A204.1 (cell line): ENCODE data around the gene ZIC2.

Source experiments
- FAIRE-seq: peaks from 2 replicates; lab custom pipeline; 2012; peaks lifted over from hg19 to GRCh38; lab: Jason Lieb, UNC

Gene ZIC2

DNA sequence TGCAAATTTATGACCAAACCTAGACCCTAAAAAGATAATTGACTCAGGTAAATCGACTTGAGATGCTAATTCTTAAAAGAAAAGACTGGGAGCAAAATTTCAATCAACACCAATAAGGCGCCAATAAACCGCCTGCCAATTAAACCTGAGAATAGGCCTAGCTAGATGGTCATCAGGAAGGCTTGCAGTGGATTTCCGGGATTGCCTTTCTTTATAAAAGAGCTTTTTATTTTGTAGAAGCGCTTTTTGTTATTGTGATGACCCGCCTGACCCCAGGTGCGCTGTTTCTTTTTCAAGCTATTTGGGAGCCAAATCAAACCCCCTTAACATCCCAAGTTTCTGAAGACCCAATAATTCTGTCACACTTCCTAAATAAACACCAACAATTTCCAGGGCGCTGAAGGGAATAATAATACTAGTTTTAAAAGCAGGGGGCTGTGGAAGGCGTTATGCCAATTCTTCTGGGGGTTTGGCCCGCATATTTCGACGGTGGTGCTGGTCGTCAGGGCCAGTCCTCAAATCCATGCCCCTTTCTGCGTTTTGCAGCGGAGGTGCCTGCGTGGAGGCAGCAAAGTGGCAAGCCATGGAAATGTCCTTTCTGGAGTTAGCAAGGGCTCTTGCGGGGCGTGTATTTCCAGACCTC lies 7.2 kb upstream of the ZIC2 start:
- FAIRE-seq = no peak

DNA sequence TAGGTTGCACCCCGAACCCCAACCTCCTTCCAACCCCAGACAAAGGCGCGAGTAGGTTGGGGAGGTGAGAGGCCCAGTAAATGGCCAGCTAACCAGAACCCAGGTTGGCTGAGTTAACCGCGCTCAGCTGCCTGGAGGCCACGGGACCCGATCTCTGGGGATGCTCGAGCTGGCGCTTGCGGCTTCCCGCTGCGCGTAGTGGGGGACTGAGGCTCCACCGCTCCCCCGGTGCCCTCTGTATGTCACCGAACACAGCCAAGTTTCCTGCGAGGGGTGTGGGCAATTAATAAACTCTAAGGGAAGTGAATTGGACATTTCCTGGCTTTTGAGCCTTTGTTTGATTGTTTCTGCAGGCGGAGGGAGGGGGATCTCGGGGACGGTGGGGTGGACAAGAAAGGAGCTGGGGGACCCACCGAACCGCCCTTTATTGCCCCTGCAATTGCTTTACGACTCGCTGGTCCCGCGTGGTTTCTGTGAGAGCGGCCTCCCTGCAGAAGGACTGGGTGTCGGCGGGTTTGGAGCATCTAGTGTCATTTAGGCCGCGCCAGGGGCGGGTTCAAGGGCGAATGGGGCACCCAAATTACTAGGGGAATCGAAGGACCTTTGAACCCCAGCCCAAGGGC lies 6.5 kb upstream of the ZIC2 start:
- FAIRE-seq = no peak

- FAIRE-seq = no peak
Measured at GRCh38 chr13:99975626-99976025, 6.0 kb upstream of the ZIC2 start.

- no peak for FAIRE-seq
Measured at GRCh38 chr13:99976575-99976974, 5.0 kb upstream of the ZIC2 start.

GRCh38 chr13:99977334-99977911 lies 4.2 kb upstream of the ZIC2 start:
- no peak for FAIRE-seq

DNA sequence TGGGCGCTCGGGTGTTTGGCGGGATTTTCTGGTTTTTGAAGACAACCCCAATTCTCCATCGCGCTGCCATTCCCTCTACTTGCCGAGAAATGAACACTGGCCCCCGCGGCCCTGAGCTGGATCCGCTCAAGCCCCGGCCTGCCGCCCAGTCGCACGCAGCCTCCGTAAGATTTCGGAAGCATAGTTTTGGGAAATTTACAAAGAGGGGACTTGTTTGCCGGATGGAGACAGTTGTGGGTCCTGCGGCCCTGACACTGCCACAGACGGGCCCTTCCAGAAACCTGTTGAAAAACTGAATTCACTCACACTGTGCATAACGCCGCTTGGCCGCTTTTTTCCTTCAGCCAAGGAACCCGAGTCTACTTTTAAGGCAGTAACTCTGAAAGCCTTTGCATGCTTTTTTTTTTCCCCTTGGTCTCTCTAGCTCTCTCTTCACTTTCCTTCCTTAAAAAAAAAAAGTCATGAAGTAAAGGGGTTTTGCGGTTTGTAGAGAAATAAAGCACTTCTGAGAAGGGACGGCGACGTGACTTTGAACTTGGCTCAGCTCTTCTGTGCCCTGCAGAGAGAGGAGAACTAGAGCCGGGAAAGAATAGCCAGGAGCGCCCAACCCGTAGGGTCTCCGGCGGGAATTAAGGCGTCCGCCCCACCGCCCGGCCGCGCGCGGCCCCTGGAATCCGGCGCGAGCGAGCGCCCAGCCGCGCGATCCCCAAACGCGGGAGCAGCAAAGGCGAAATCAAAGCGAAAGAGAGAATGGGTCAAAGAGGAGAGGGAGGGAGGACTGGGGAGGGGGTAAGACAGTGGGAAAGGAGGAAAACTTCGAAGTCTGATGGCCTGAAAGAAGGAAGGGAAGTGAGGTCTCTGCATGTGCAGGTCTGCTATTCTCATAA lies 3.4 kb upstream of the ZIC2 start:
- no peak for FAIRE-seq

DNA sequence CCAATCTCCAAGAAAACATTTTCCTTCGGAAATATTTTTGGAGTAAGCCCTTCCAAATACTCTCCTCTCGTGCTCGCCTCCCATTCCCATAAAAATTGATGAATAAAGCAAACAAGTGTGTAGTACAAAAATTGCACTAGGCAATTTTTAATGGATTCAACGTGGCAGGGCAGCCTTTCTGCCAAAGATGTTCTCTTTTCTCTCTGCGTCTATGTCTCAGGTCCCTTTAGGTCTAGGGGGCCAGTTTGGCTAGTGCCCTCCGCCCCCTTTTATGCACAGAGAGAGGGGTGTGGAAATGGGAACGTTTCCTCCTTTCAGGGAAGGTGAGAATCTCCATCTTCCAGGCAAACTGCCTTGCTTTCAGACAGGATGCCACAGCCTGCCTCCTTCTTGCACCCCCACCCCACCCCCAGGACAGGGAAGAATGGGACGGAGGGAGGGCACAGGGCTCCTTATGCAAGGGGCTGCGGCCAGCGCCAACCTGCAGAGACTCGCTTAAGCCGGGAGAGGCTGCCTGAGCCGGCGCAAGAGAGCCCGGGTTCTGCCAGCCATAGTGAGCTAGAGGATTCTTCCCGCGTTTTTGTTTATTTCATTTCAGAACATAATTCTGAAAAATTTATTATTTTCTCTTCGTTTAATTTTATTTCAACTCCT lies 2.7 kb upstream of the ZIC2 start:
- no peak for FAIRE-seq

DNA sequence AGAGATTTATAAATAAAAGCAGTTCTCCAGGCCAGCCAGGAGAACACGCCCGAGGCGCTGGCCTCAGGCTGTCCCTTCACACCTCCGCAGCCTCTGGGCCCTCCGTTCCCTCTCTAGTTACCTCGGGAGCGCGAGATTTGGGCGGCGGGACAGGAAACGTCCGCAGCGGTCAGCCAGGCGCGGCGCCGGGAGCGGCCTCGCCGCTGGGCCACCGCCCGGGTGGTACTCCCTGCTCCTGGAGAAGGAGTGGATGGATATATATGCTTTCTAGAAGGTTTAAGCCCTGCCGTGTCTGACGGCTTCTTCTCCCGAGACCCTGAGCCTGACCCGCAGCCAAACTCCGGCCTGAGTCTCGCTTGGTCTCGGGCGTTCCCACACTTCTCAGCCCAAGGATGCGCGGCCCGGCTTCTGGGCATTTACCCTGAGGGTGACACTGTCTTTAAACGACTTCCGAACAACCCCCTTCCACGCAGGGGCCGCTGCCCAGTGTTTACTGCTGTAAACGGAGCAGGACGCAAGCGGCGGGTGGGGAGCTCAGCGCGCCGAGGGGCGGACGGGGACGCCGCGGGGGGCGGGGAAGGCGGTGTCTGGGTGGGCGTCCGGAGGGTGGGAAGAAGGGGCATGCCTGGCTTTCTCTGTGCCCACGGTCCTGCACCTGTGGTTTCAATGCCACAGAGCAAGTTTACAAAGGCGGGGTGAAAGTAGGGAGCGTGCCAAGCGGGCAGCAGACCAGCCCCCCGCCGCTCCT lies 2.0 kb upstream of the ZIC2 start:
- FAIRE-seq = no peak

DNA sequence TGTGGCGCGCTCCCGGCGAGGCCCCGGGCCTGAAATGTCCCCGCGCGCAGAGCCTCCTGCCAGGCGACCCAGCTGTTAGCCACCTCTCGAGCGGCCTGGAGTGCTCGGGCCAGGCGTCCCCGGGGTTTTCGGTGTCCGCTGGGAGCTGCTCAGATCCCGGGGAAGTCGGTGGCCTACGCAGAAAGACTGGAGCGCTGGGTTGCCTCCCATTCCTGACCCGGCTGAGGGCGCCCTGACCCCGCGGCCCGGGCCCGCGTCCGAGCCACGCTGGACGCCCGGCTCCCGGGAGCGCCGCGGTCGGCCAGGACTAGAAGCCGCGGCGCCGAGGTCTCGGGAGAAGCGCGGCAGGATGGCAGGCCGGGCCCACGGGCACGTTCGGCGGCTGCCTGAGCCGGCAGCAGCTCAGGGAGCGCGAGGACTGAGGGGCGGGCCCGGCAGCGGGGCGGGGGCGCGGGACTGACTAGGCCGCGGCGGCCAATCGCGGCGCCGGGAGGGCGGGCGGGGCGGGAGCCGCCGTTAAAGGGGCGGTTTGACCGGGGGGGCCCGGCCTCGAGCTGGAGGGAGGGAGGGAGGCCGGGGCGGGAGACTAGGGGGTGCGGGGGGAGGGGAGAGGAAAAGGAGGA lies 1.3 kb upstream of the ZIC2 start:
- FAIRE-seq = no peak

GRCh38 chr13:99980824-99981734 lies 505 bp upstream of the ZIC2 start:
- no peak for FAIRE-seq

- FAIRE-seq = no peak
Measured at GRCh38 chr13:99982036-99982730, 599 bp downstream of the ZIC2 start.

DNA sequence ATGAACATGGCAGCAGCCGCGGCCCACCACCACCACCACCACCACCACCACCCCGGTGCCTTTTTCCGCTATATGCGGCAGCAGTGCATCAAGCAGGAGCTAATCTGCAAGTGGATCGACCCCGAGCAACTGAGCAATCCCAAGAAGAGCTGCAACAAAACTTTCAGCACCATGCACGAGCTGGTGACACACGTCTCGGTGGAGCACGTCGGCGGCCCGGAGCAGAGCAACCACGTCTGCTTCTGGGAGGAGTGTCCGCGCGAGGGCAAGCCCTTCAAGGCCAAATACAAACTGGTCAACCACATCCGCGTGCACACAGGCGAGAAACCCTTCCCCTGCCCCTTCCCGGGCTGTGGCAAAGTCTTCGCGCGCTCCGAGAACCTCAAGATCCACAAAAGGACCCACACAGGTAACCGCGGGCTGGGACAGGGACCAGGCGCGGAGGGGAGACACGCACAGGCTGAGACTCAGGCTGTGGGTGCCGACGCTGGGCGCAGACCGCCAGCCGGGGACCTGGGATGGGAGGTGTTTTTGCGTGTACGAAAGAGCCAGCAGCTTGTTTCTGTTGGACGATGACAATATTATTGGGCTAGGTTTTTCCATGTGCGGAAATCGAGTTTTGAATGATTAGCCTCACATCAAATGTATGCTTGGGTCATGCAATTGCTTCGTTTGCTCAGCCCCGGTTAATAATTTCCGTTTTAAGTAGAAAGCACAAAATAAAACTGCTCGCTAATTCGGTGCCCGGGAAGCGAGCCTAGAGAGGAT lies 1.3 kb downstream of the ZIC2 start:
- no peak for FAIRE-seq

- FAIRE-seq = no peak
Measured at GRCh38 chr13:99983499-99984401, 2.2 kb downstream of the ZIC2 start.

- no peak for FAIRE-seq
Measured at GRCh38 chr13:99984461-99985240, 3.1 kb downstream of the ZIC2 start.

DNA sequence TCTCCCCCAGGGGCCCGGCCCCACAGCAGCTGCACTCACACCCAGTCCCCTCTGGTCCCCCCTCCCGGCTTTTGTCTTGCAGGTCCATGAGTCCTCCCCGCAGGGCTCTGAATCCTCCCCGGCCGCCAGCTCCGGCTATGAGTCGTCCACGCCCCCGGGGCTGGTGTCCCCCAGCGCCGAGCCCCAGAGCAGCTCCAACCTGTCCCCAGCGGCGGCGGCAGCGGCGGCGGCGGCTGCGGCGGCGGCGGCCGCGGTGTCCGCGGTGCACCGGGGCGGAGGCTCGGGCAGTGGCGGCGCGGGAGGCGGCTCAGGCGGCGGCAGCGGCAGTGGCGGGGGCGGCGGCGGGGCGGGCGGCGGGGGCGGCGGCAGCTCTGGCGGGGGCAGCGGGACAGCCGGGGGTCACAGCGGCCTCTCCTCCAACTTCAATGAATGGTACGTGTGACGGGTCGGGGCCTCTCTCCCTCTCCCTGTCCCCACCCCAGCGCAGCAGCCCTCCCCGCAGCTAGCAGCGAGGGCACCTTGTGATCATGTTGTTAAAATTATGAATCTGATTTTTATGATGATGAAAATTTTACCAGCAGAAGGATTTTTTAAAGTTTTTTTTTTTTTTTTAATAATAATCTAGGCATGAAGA lies 3.8 kb downstream of the ZIC2 start:
- no peak for FAIRE-seq

DNA sequence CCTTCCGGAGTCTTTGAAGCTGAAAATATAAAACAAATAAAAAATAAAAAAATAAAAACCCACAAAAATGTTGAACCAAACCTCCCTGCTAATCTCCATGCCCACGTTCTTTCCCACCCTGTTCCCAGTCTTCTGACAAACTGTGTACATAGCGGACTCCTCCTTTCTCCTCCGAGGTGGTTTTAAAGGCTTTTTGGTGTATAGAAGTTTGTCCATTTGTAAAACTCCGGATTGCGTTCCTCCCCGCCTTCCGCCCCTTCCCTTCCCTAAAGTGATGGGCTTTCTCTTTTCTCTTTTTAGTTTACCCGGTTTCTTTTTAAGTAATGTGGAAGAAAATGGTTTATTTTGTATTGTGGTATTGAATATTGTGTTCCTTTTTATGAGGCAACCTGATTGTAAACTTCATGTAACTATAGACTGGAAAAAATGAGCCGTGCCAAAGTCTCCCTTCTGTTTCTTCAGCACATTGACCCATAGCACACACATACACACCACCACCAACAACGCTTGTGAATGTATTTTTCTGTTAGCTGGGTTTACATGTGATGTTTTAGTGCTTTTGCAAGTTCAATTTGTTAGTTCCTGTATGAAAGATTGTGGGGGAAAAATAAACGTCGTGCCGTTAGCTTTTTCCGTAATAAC lies 4.4 kb downstream of the ZIC2 start:
- no peak for FAIRE-seq
